WTC11 (cell line): ENCODE data around the gene PRKAG2. TPM values are rescaled to one million over a fixed set of nuclear protein-coding genes. Genes with fewer than 3 reads are reported as not detected.
A peak's percentile ranks its signal among the peaks of the same experiment; 100 is the strongest.

Experiments used
- ATAC-seq: fragments of 200-7000 bp; cut with Tn5 transposase; 2 replicates; pipeline ENCODE4 v1.10.0; 2021; ENCODE audit warnings: mild to moderate bottlenecking, moderate library complexity
- CTCF ChIA-PET: fragments of 300-600 bp; sonication (Branson Sonifier 250); formaldehyde crosslinking; loops from one replicate; lab custom pipeline; 2021; ENCODE audit warnings: antibody characterized with exemption; lab: Charles Lee
- POLR2A ChIA-PET: fragments of 350-600 bp; sonication (Branson Sonifier 250); formaldehyde crosslinking; loops from one replicate; lab custom pipeline; 2021; ENCODE audit warnings: antibody characterized with exemption; lab: Charles Lee
- DNase-seq: peaks from one replicate; pipeline ENCODE4 v3.0.0; 2021; ENCODE audit warnings: low spot score
- H3K27ac Mint-ChIP-seq: 2 replicates; pipeline ENCODE4 v1.8.0; 2021; ENCODE audit warnings: mixed read lengths
- H3K27me3 Mint-ChIP-seq: 2 replicates; pipeline ENCODE4 v1.8.0; 2021; ENCODE audit warnings: low read depth, mild to moderate bottlenecking, moderate library complexity, mixed read lengths
- H3K36me3 Mint-ChIP-seq: 2 replicates; pipeline ENCODE4 v1.8.0; 2021; ENCODE audit warnings: mixed read lengths
- H3K4me1 Mint-ChIP-seq: 2 replicates; pipeline ENCODE4 v1.8.0; 2022; ENCODE audit warnings: mixed read lengths
- H3K4me3 Mint-ChIP-seq: 2 replicates; pipeline ENCODE4 v1.8.0; 2021; ENCODE audit warnings: mild to moderate bottlenecking, moderate library complexity, mixed read lengths
- H3K9me3 Mint-ChIP-seq: 2 replicates; pipeline ENCODE4 v1.8.0; 2021; ENCODE audit warnings: mixed read lengths
- AFF4 ChIP-seq: sonication (generic); formaldehyde crosslinking; IDR thresholded peaks from 2 replicates; pipeline ENCODE4 v1.8.1; 2023; ENCODE audit warnings: mild to moderate bottlenecking, missing genetic modification reagents, borderline replicate concordance
- AR ChIP-seq: fragments of 250-450 bp; sonication (Bioruptor Pico); IDR thresholded peaks from 2 replicates; pipeline ENCODE4 v1.9.0; 2021; ENCODE audit warnings: mild to moderate bottlenecking
- ERG ChIP-seq: fragments of 250-450 bp; sonication (Bioruptor Pico); IDR thresholded peaks from 2 replicates; pipeline ENCODE4 v1.8.0; 2021; ENCODE audit warnings: mild to moderate bottlenecking
- ESRRA ChIP-seq: sonication (generic); formaldehyde crosslinking; IDR thresholded peaks from 2 replicates; pipeline ENCODE4 v1.8.1; 2022; ENCODE audit warnings: mild to moderate bottlenecking, missing genetic modification reagents, borderline replicate concordance
- ETV6 ChIP-seq: sonication (generic); formaldehyde crosslinking; IDR thresholded peaks from 2 replicates; pipeline ENCODE4 v1.8.1; 2022; ENCODE audit warnings: mild to moderate bottlenecking, missing genetic modification reagents
- FOXJ3 ChIP-seq: sonication (generic); formaldehyde crosslinking; IDR thresholded peaks from 2 replicates; pipeline ENCODE4 v1.9.0; 2021; ENCODE audit warnings: missing genetic modification reagents, mild to moderate bottlenecking, borderline replicate concordance
- GABPB1 ChIP-seq: sonication (generic); formaldehyde crosslinking; IDR thresholded peaks from 2 replicates; pipeline ENCODE4 v1.8.1; 2023; ENCODE audit warnings: mild to moderate bottlenecking, missing genetic modification reagents
- HMGXB4 ChIP-seq: sonication (generic); formaldehyde crosslinking; IDR thresholded peaks from 2 replicates; pipeline ENCODE4 v1.8.1; 2023; ENCODE audit warnings: mild to moderate bottlenecking, moderate library complexity, missing genetic modification reagents
- NFE2L1 ChIP-seq: sonication (generic); formaldehyde crosslinking; IDR thresholded peaks from 2 replicates; pipeline ENCODE4 v1.8.1; 2023; ENCODE audit warnings: missing genetic modification reagents
- RELA ChIP-seq: sonication (generic); formaldehyde crosslinking; IDR thresholded peaks from 2 replicates; pipeline ENCODE4 v1.8.1; 2022; ENCODE audit warnings: missing genetic modification reagents, mild to moderate bottlenecking, borderline replicate concordance
- SMAD4 ChIP-seq: sonication (generic); formaldehyde crosslinking; IDR thresholded peaks from 2 replicates; pipeline ENCODE4 v1.8.0; 2022; ENCODE audit warnings: mild to moderate bottlenecking, missing genetic modification reagents
- SP1 ChIP-seq: sonication (generic); formaldehyde crosslinking; conservative IDR thresholded peaks from 2 replicates; pipeline ENCODE4 v1.8.1; 2022; ENCODE audit warnings: missing genetic modification reagents
- TEAD1 ChIP-seq: sonication (generic); formaldehyde crosslinking; IDR thresholded peaks from 2 replicates; pipeline ENCODE4 v1.8.0; 2022; ENCODE audit warnings: mild to moderate bottlenecking, missing genetic modification reagents
- ZBTB21 ChIP-seq: sonication (generic); formaldehyde crosslinking; IDR thresholded peaks from 2 replicates; pipeline ENCODE4 v1.8.1; 2023; ENCODE audit warnings: mild to moderate bottlenecking, missing genetic modification reagents, borderline replicate concordance
- ZNF121 ChIP-seq: sonication (generic); formaldehyde crosslinking; IDR thresholded peaks from 2 replicates; pipeline ENCODE4 v1.8.0; 2023; ENCODE audit warnings: missing genetic modification reagents
- ZNF138 ChIP-seq: sonication (generic); formaldehyde crosslinking; conservative IDR thresholded peaks from 2 replicates; pipeline ENCODE4 v1.8.1; 2022; ENCODE audit warnings: mild to moderate bottlenecking, moderate library complexity, missing genetic modification reagents
- ZNF232 ChIP-seq: sonication (generic); formaldehyde crosslinking; IDR thresholded peaks from 2 replicates; pipeline ENCODE4 v1.8.0; 2022; ENCODE audit warnings: mild to moderate bottlenecking, missing genetic modification reagents
- ZNF512 ChIP-seq: sonication (generic); formaldehyde crosslinking; IDR thresholded peaks from 2 replicates; pipeline ENCODE4 v1.8.1; 2022; ENCODE audit warnings: missing genetic modification reagents, borderline replicate concordance
- total RNA-seq: library from RNA; stranded (reverse); gene quantifications from 3 replicates; pipeline ENCODE4 v1.2.3, GENCODE V29; 2021
- TF ChIP-seq, protein P1 (sequence below): sonication (generic); formaldehyde crosslinking; IDR thresholded peaks from 2 replicates; pipeline ENCODE4 v1.8.1; 2022; ENCODE audit warnings: mild to moderate bottlenecking, moderate library complexity, missing genetic modification reagents
- TF ChIP-seq, protein P2 (sequence below): sonication (generic); formaldehyde crosslinking; IDR thresholded peaks from 2 replicates; pipeline ENCODE4 v1.8.0; 2022; ENCODE audit warnings: mild to moderate bottlenecking, missing genetic modification reagents

PRKAG2 gene
- total RNA-seq, 1 experiment from 2014 or later: 20.3 TPM

DNA sequence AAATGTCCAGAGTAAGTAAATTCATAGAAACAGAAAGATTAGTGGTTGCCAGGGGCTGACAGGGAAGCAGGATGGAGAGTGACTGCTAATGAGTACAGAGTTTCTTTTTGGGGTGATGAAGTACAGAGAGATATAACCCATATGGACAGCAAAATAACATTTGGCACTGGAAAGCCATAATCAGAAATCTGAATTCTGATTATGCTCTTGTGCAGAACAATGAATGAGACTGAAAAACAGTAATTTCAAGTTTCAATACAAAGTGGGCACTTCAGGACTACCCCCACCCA lies 361.7 kb downstream of the PRKAG2 start (continued):
- TF ChIP-seq AFF4 (CRISPR knock-in tag) (no peak), ZNF512 (CRISPR knock-in tag) (no peak), FOXJ3 (CRISPR knock-in tag) (no peak), GABPB1 (CRISPR knock-in tag) (no peak), NFE2L1 (CRISPR knock-in tag) (no peak), ZBTB21 (CRISPR knock-in tag) (no peak), AR (CRISPR knock-in tag) (no peak)
- TF ChIP-seq, protein P1, sequence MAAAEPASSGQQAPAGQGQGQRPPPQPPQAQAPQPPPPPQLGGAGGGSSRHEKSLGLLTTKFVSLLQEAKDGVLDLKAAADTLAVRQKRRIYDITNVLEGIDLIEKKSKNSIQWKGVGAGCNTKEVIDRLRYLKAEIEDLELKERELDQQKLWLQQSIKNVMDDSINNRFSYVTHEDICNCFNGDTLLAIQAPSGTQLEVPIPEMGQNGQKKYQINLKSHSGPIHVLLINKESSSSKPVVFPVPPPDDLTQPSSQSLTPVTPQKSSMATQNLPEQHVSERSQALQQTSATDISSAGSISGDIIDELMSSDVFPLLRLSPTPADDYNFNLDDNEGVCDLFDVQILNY (CRISPR knock-in tag): no peak

- CTCF ChIA-PET: no interaction called here
- POLR2A ChIA-PET: no interaction called here
- no peak for TF ChIP-seq ETV6 (CRISPR knock-in tag)
- peak; percentile 90 for TF ChIP-seq ZNF121 (CRISPR knock-in tag)
- no peak for TF ChIP-seq SP1
- TF ChIP-seq, all 79 proteins: peak for 1
- H3K36me3 Mint-ChIP-seq: no peaks in the 10 kb centered on the region
- no peaks in the 10 kb centered on the region for H3K9me3 Mint-ChIP-seq
- peaks cover 75% of the 10 kb centered on the region for H3K4me1 Mint-ChIP-seq
- DNase-seq (no peak), ATAC-seq (no peak)
- H3K4me3 Mint-ChIP-seq: no peak overlapping the region
- H3K27me3 Mint-ChIP-seq: no peaks in the 10 kb centered on the region; the same call in 1 of the 2 replicates
- H3K27ac Mint-ChIP-seq: peak overlapping the region; percentile 50; the same call in 1 of the 2 replicates
Observed at GRCh38 chr7:151514461-151515275, 362.2 kb downstream of the PRKAG2 start.

DNA sequence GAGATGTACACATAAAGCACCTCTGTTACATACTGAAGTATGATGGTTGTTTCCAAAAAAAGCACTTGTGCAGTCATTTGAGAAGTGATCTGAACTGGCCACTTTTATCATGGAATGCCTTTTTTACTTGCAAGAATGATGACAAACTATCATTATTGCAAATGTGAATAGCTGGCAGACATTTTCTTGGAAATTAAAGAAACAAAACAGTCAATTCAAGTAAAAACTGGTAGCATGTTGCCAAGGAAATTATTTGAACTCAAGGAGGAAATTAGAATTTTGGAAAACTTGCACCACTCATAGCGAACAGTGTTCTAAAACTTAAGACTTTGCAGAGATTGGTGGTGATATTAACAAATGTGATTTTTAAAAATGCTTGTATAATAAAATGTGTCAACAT lies 363.8 kb downstream of the PRKAG2 start:
- Mint-ChIP-seq H3K4me1 (peaks cover 88% of the 10 kb centered on the region), H3K27me3 (no peaks in the 10 kb centered on the region), H3K9me3 (no peaks in the 10 kb centered on the region), H3K27ac (peak overlapping the region; percentile 89), H3K4me3 (no peak overlapping the region), H3K36me3 (no peaks in the 10 kb centered on the region)
- DNase-seq (no peak), ATAC-seq (no peak)
- CTCF ChIA-PET: interaction anchor here (0.5 to 0.9 kb wide), 2 partner anchors 20 to 145 kb away, joined by 3 to 4 read pairs; no protein-coding TSS in a partner anchor
- POLR2A ChIA-PET: no interaction called here
- TF ChIP-seq NFE2L1 (CRISPR knock-in tag) (no peak), ESRRA (CRISPR knock-in tag) (no peak), RELA (no peak), ETV6 (CRISPR knock-in tag) (no peak), ZNF232 (no peak), ERG (no peak), ZNF138 (CRISPR knock-in tag) (no peak), SMAD4 (CRISPR knock-in tag) (no peak), HMGXB4 (CRISPR knock-in tag) (no peak), TEAD1 (CRISPR knock-in tag) (no peak)
- TF ChIP-seq, protein P2, sequence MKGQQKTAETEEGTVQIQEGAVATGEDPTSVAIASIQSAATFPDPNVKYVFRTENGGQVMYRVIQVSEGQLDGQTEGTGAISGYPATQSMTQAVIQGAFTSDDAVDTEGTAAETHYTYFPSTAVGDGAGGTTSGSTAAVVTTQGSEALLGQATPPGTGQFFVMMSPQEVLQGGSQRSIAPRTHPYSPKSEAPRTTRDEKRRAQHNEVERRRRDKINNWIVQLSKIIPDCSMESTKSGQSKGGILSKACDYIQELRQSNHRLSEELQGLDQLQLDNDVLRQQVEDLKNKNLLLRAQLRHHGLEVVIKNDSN (CRISPR knock-in tag): no peak
